Large intestine (tissue), 12 donors: ENCODE data around the gene ZNF69. TPM values are rescaled to one million over a fixed set of nuclear protein-coding genes. Genes with fewer than 3 reads are reported as not detected.
A peak's percentile ranks its signal among the peaks of the same experiment; 100 is the strongest.
"Not testable (repeated sequence)": the region's sequence is repeated elsewhere in the genome, so short reads cannot be mapped to it uniquely, and the experiment has no call there.

ENCODE experiments used
- DNase-seq, 2 donors: peaks; one replicate each; pipeline versions ENCODE4 v3.0.0 to v3.0.0-alpha.2; 2013
- H3K27ac ChIP-seq: one replicate; pipeline ENCODE4 v1.5.1; 2013; ENCODE audit warnings: low read length
- H3K27me3 ChIP-seq: 2 replicates; pipeline ENCODE4 v1.6.1; 2013; ENCODE audit warnings: low read length; ENCODE audit not compliant: control insufficient read depth, insufficient read depth
- H3K36me3 ChIP-seq: 2 replicates; pipeline ENCODE4 v1.6.1; 2013; ENCODE audit warnings: low read length; ENCODE audit not compliant: control insufficient read depth, insufficient read depth
- H3K4me1 ChIP-seq: one replicate; pipeline ENCODE4 v1.6.1; 2013; ENCODE audit warnings: low read length; ENCODE audit not compliant: control insufficient read depth, insufficient read depth
- H3K4me3 ChIP-seq: one replicate; pipeline ENCODE4 v1.5.1; 2013; ENCODE audit warnings: low read length
- H3K9me3 ChIP-seq: one replicate; pipeline ENCODE4 v1.6.1; 2013; ENCODE audit warnings: mild to moderate bottlenecking, low read depth, low read length, moderate library complexity; ENCODE audit not compliant: control insufficient read depth
- WGBS: methylation state at CpG from one replicate; pipeline ENCODE4 v1.1.5; 2013; ENCODE audit warnings: low lambda C conversion rate; ENCODE audit not compliant: insufficient coverage; 5-methylcytosine and 5-hydroxymethylcytosine counted together
- long read RNA-seq, 11 donors: transcript quantifications; one replicate each; lab custom pipeline, GENCODE V29; 2026
- polyA plus RNA-seq: library from polyadenylated mRNA; unstranded; fragments of 120-200 nt; gene quantifications from one replicate; pipeline ENCODE4 v1.2.1, GENCODE V29; 2013

Gene ZNF69
- polyA plus RNA-seq, result 28.3 TPM
- long read RNA-seq, donor 1, partial matches to known transcripts, result 0 of 3 reads
- long read RNA-seq, donor 1, other reads (novel, unspliced or antisense), result 0 of 3 reads
- long read RNA-seq, donor 2, partial matches to known transcripts, result 0 of 5 reads
- long read RNA-seq, donor 2, other reads (novel, unspliced or antisense), result 0 of 5 reads
- long read RNA-seq, donor 3, result 0 reads
- long read RNA-seq, donor 4, result 0 reads
- long read RNA-seq, donor 5, partial matches to known transcripts, result 0 of 1 reads
- long read RNA-seq, donor 5, other reads (novel, unspliced or antisense), result 0 of 1 reads
- long read RNA-seq, donor 6, partial matches to known transcripts, result 0 of 2 reads
- long read RNA-seq, donor 6, other reads (novel, unspliced or antisense), result 0 of 2 reads
- long read RNA-seq, donor 7, partial matches to known transcripts, result 0 of 1 reads
- long read RNA-seq, donor 7, other reads (novel, unspliced or antisense), result 0 of 1 reads
- long read RNA-seq, donor 8, partial matches to known transcripts, result 7 of 7 reads
- long read RNA-seq, donor 8, other reads (novel, unspliced or antisense), result 0 of 7 reads
- long read RNA-seq, donor 9, partial matches to known transcripts, result 0 of 1 reads
- long read RNA-seq, donor 9, other reads (novel, unspliced or antisense), result 0 of 1 reads
- long read RNA-seq, donor 10, transcript ZNF69-202 (4 exons, 2,010 nt), result major isoform, 7 of 9 reads
- long read RNA-seq, donor 10, partial matches to known transcripts, result 0 of 9 reads
- long read RNA-seq, donor 10, other reads (novel, unspliced or antisense), result 0 of 9 reads
- long read RNA-seq, donor 11, partial matches to known transcripts, result 0 of 3 reads
- long read RNA-seq, donor 11, other reads (novel, unspliced or antisense), result 0 of 3 reads

DNA sequence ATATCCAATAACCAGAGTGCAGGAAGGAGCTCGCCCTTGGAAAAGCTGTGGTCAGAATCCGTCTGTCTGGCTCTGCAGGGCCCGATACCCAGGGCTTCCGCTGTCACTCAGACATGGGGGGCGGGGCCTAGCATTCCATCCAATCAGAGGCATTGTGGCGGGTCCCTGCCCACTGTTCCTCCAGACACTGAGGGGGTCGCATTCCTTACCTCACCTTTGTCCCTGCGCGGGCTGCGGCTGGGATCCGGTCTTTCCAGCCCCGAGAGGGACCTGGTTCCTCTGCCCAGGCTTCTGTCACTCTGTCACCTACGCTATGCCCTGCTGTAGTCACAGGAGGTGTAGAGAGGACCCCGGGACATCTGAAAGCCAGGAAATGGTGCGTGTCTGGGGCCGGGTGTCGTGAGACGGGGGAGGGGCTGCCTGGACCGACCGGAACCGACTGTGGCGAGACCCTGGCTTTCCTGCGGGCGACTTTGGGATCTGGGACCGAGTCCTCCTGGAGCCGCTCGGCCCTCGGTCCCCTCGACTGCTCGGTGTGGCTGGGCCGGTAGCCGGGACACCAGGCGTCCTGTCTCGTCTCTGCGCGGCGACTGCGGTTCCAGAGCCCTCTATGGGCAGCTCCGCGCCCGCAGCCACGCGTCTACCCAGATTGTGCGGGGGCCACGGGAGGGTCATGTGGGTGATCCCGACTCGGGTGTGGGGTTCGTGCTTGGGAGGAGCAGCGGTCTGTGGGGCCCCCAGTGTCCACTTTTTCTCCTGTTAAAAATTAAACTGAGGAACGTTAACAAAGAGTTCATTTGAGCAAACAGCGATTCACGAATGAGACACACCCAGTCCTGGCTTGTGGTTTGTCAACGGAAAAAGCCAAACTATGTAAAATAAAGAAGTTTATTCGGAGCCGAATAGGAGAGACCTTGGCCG lies at the start of gene ZNF69:
Gene ZNF69, plus strand, starts transcription at position 172 of the 921 bp plus-strand sequence. Its CDS starts 142 bp downstream, at position 314.
- DNase-seq, result peak; percentile 81 to 93
- H3K4me1 ChIP-seq, result peaks cover 13% of the 10 kb centered on the region
- no peaks in the 10 kb centered on the region for H3K27me3 ChIP-seq
- H3K4me3 ChIP-seq, result peak within 1 kb of the TSS; percentile 71
- WGBS, result no CpG with 5 or more reads among the region's 56 CpGs
- peaks cover 7% of the 10 kb centered on the region for H3K36me3 ChIP-seq
- H3K9me3 ChIP-seq, result peaks cover 16% of the 10 kb centered on the region
- peak within 1 kb of the TSS; percentile 93 for H3K27ac ChIP-seq

DNA sequence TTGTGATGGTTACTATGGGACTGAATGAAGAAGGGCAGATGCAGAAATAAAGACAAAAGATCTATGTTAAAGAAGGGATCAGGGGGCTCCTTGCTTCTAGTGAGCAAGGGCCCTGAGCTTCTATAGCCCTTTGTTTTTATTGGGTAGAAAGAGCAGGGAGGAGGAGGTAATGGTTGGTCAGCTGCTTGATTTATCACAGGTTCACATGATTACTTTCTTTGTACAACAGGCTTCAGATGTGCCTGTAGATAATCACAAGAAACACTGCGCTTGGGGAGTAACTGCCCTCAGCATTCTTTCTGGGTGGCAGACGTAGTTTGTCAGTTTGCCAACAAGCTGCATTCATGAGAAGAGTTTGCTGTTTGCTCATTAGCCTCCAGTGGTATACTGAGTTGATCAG lies 43.9 kb upstream of the ZNF69 start:
- Histone ChIP-seq H3K4me3 (no peak overlapping the region), H3K9me3 (no peaks in the 10 kb centered on the region), H3K27ac (no peak overlapping the region), H3K27me3 (no peaks in the 10 kb centered on the region), H3K4me1 (peaks cover 11% of the 10 kb centered on the region), H3K36me3 (no peaks in the 10 kb centered on the region)
- peak; percentile 25 to 50 for DNase-seq
- WGBS, result no CpG with 5 or more reads among the region's 2 CpGs

DNA sequence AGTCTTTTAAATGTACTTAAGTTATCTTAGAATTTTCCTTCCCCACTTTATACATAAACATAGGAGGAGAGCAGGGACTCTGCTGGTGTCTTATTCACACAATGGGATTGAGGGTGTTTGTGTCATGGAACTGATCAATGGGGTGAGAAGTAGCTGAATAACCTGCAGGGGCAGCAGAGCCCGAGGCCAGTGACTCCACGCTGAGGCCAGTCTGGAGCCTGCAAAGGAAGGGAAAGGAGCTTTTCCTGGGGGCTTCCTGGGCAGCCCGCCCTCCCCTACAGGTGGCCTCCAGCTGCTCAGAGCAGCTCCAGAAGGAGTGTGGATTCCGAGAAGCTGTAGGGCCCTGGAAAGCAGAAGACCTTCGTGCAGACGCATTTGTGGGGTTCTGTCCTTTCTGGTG lies 40.0 kb upstream of the ZNF69 start:
- DNase-seq, H3K27ac ChIP-seq, H3K27me3 ChIP-seq, H3K9me3 ChIP-seq, H3K36me3 ChIP-seq, H3K4me3 ChIP-seq: not testable (repeated sequence)
- H3K4me1 ChIP-seq, result peaks cover 15% of the 10 kb centered on the region
- WGBS, result no CpG with 5 or more reads among the region's 6 CpGs

DNA sequence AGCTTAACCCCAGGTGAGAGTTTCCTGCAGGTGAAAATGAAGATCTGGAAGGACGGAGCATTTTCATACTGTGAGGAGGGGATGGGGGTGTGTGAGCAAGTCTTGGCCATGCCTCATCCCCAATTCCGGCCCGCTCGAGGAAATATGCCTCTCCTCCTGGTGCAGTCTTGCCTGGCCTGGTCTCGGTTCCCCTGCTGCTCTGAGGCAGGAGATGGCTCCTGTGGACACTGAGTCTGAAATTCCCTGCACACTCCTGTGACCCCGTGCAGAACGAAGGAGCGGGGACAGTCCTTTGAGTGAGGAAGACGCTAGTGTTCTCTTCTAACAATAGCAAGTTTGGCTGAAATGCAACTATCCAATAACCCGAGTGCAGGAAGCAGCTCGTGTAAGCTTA lies 39.4 kb upstream of the ZNF69 start:
- Histone ChIP-seq H3K27me3 (no peaks in the 10 kb centered on the region), H3K4me1 (peaks cover 15% of the 10 kb centered on the region), H3K36me3 (no peaks in the 10 kb centered on the region), H3K4me3 (peak overlapping the region; percentile 68), H3K9me3 (no peaks in the 10 kb centered on the region), H3K27ac (no peak overlapping the region)
- no CpG with 5 or more reads among the region's 11 CpGs for WGBS
- DNase-seq, result no peak

DNA sequence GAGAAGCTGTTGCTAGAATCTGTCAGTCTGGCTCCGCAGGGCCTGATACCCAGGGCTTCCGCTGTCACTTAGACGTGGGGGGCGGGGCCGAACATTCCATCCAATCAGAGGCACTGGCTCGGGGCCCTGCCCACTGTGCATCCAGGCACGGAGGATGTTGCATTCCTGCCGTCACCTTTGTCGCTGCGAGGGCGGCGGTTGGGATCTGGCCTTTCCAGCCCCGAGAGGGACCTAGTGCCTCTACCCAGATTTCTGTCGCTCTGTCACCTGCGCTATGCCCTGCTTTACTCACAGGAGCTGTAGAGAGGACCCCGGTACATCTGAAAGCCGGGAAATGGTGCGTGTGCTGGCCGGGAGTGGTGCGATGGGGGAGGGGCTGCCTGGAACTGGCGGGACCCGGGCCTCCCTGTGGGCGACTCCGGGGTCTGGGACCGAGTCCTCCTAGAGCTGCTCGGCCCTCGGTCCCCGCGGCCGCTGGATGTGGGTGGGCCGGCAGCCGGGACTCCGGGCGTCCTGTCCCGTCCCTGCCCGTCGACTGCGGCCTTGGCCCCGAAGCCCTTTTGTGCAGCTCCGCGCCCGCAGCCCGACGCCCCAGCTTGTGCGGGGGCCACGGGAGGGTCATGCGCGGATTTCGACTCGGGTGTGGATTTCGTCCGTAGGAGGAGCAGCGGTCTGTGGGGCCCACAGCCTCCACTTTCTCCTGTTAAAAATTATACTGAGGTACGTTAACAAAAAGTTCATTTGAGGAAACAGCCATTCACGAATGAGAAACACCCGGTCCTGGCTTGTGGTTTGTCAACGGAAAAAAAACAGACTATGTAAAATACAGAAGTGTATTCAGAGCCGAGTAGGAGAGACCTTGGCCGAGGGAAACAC lies 38.8 kb upstream of the ZNF69 start, which contains the start of gene ZNF439:
Gene ZNF439, plus strand, starts transcription at position 133 of the 876 bp plus-strand sequence. Its CDS starts 142 bp downstream, at position 275.
- WGBS, result 0% methylated on average over 4 of the region's 59 CpGs
- peaks cover 12% of the 10 kb centered on the region for H3K4me1 ChIP-seq
- H3K27me3 ChIP-seq, result no peaks in the 10 kb centered on the region

DNA sequence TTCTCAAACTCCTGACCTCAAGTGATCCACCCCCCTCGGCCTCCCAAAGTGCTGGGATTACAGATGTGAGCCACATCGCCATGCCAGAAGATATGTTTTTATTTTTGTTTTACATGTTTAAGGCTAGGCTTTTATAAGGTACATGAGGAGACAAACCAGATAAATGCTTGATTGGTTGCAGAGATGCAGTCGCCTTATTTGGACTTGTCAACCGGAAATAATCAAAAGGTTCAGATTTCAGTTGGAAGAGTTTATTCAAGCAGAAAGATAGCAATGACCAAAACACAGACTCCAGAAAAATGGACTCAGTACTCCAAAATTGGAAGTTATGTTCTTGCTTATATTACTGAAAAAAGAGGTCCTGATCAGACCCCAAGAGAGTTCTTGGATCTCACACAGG lies 37.3 kb upstream of the ZNF69 start:
- H3K9me3 ChIP-seq, H3K36me3 ChIP-seq, H3K27ac ChIP-seq, DNase-seq, H3K4me3 ChIP-seq, H3K4me1 ChIP-seq, H3K27me3 ChIP-seq: not testable (repeated sequence)
- 100% methylated on average over 2 of the region's 4 CpGs for WGBS

More for the DNA sequence above, 38.8 kb upstream of the ZNF69 start, which contains the start of gene ZNF439:
- H3K27ac ChIP-seq, result peak within 1 kb of the TSS; percentile 52
- H3K36me3 ChIP-seq, result no peaks in the 10 kb centered on the region
- peak; percentile 86 to 92 for DNase-seq
- H3K4me3 ChIP-seq, result peak within 1 kb of the TSS; percentile 68
- no peaks in the 10 kb centered on the region for H3K9me3 ChIP-seq

DNA sequence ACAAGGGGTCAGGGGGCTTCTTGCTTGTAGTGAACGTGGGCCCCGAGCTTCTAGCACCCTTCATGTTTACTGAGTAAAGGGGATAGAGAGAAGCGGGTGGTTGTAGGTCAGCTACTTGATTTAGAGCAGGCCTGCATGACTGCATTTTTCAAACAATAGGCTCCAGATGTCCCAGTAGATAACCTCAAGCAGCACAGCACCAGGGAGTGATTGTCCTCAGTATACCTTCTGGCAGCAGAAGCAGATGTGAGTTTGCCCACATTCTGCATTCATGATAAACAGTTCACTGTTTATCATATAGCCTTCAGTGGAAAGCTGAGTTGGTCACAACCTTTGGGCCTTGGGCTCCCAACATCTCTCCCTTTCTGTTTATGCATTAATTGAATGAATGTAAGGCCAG lies 34.2 kb upstream of the ZNF69 start:
- Histone ChIP-seq H3K36me3 (no peaks in the 10 kb centered on the region), H3K27me3 (no peaks in the 10 kb centered on the region), H3K4me3 (no peak overlapping the region), H3K27ac (no peak overlapping the region), H3K9me3 (no peaks in the 10 kb centered on the region), H3K4me1 (peaks cover 24% of the 10 kb centered on the region)
- no peak for DNase-seq
- WGBS, result 80% methylated on average over 2 of the region's 3 CpGs

DNA sequence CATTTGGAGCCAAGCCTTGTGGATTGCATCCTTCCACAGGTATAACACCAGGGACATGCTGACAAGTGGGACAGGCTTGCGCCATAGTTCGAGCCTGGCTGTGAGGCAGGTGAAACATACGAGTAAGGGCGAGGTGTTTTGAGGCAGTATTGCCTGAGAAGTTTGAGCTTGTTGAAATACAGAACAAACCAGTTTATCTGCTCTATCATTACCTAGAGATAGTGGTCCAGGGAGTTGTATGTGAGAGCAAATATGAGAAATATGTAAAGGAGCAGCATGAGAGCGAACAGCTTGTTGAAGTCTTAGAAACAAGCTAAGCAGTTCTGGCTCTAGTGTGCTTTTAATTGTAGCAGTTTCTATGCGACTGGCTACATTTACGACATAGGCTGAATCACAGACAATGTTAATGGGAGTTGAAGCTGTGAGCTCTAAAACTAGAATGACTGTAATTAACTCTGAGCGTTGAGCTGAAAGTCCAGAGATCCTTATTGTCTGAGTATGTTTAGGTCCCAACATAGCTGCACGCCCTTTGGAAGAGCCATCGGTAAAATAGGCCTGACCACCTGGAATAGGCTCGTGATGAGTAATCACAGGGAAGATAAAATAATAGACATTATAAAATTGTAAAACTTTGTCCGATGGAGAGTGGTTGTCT lies 30.9 kb upstream of the ZNF69 start:
- Histone ChIP-seq H3K27me3 (no peaks in the 10 kb centered on the region), H3K36me3 (no peaks in the 10 kb centered on the region), H3K4me3 (no peak overlapping the region), H3K4me1 (peaks cover 20% of the 10 kb centered on the region), H3K27ac (peak overlapping the region; percentile 77), H3K9me3 (no peaks in the 10 kb centered on the region)
- WGBS, result 20% methylated on average over 1 of the region's 12 CpGs
- DNase-seq, result peak; percentile 78 to 92

DNA sequence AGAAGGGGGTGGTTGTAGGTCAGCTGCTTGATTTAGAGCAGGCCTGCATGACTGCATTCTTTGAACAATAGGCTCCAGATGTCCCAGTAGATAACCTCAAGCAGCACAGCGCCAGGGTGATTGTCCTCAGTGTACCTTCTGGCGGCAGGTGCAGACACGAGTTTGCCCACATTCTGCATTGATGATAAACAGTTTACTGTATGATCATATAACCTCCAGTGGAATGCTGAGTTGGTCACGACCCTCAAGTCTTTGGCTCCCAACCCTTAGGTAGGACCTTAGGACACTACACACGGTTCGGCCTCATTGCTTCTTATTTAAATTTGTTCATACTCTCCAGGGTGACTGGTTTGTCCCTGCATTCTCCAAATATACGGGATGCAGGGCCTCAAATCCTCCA lies 26.9 kb upstream of the ZNF69 start:
- no CpG with 5 or more reads among the region's 7 CpGs for WGBS
- H3K4me3 ChIP-seq, result no peak overlapping the region
- no peak for DNase-seq
- no peaks in the 10 kb centered on the region for H3K27me3 ChIP-seq
- H3K9me3 ChIP-seq, result peaks cover 13% of the 10 kb centered on the region
- H3K36me3 ChIP-seq, result no peaks in the 10 kb centered on the region
- no peak overlapping the region for H3K27ac ChIP-seq
- peaks cover 17% of the 10 kb centered on the region for H3K4me1 ChIP-seq
